Esophagus muscularis mucosa (tissue), 2 donors: ENCODE data around the gene TXNDC11.

ENCODE experiments used
- EP300 ChIP-seq: sonication (generic); formaldehyde crosslinking; IDR thresholded peaks from one replicate; pipeline ENCODE4 v1.6.1; 2017; ENCODE audit warnings: antibody characterized with exemption
- POLR2A ChIP-seq: fragments of 450-650 bp; IDR thresholded peaks from one replicate; pipeline ENCODE4 v1.6.1; 2017; ENCODE audit warnings: antibody characterized with exemption, moderate library complexity, mild to moderate bottlenecking, low read depth

- TF ChIP-seq EP300, result no peak
- TF ChIP-seq POLR2A, result no peak
Measured at GRCh38 chr16:11750056-11750455, 7.4 kb upstream of the TXNDC11 start.
